Spleen (tissue), 11 donors: Measurements from ENCODE around the gene CSNK1D. TPM values are rescaled to one million over a fixed set of nuclear protein-coding genes. Genes with fewer than 3 reads are reported as not detected.

Source experiments
- DNase-seq: peaks from one replicate; pipeline ENCODE4 v3.0.0-alpha.2; 2020
- H3K27ac ChIP-seq, 8 donors: fragments of 200-600 bp; sonication (generic) in 7 of 8; 1 replicate in 4 of 8; 2 replicates in 4 of 8; pipeline versions ENCODE4 v1.5.0 to v1.8.0; 2016 to 2021; ENCODE audit warnings: inconsistent platforms in 4 of 8, mild to moderate bottlenecking in 4 of 8, moderate library complexity in 1 of 8
- H3K27me3 ChIP-seq, 7 donors: fragments of 200-600 bp; sonication (generic) in 6 of 7; replicated peaks in 1 of 7; 1 replicate in 4 of 7; 2 replicates in 3 of 7; pipeline versions ENCODE4 v1.5.0 to v1.8.0; 2016 to 2021; ENCODE audit warnings: inconsistent platforms in 3 of 7, mild to moderate bottlenecking in 1 of 7
- H3K36me3 ChIP-seq, 6 donors: fragments of 200-600 bp; sonication (generic) in 5 of 6; 1 replicate in 4 of 6; 2 replicates in 2 of 6; pipeline versions ENCODE4 v1.5.0 to v1.8.0; 2016 to 2021; ENCODE audit warnings: inconsistent platforms in 2 of 6
- H3K4me1 ChIP-seq, 6 donors: fragments of 200-600 bp; sonication (generic) in 5 of 6; 1 replicate in 3 of 6; 2 replicates in 3 of 6; pipeline versions ENCODE4 v1.5.0 to v1.8.0; 2016 to 2021; ENCODE audit warnings: inconsistent platforms in 3 of 6
- H3K4me3 ChIP-seq, 8 donors: fragments of 200-600 bp; sonication (generic) in 7 of 8; 1 replicate in 4 of 8; 2 replicates in 4 of 8; pipeline versions ENCODE4 v1.5.0 to v1.8.0; 2016 to 2021; ENCODE audit warnings: inconsistent platforms in 4 of 8, mild to moderate bottlenecking in 4 of 8, moderate library complexity in 2 of 8
- H3K9me3 ChIP-seq, 8 donors: fragments of 200-600 bp; sonication (generic) in 7 of 8; 1 replicate in 4 of 8; 2 replicates in 4 of 8; pipeline versions ENCODE4 v1.5.0 to v1.8.0; 2016 to 2021; ENCODE audit warnings: inconsistent platforms in 4 of 8
- CTCF ChIP-seq, 11 experiments: fragments of 200-600 bp in 7 of 11; fragments of 450-650 bp in 4 of 11; sonication (generic) in 4 of 11; IDR thresholded peaks in 8 of 11; conservative IDR thresholded peaks in 3 of 11; 1 replicate in 7 of 11; 2 replicates in 4 of 11; pipeline versions ENCODE4 v1.4.0 to v1.8.0; 2016 to 2021; ENCODE audit warnings: antibody characterized with exemption in 11 of 11, inconsistent platforms in 4 of 11, mild to moderate bottlenecking in 1 of 11
- POLR2A ChIP-seq, 3 donors: fragments of 450-650 bp; IDR thresholded peaks; one replicate each; pipeline ENCODE4 v1.5.1; 2017; ENCODE audit warnings: antibody characterized with exemption in 3 of 3, mild to moderate bottlenecking in 1 of 3
- POLR2AphosphoS5 ChIP-seq, 3 donors: sonication (generic); formaldehyde crosslinking; IDR thresholded peaks; one replicate each; pipeline ENCODE4 v1.5.1; 2017; ENCODE audit warnings: antibody characterized with exemption in 3 of 3
- WGBS, 5 donors: extraction: QIAGEN DNeasy Blood & Tissue Kit in 3 of 5; methylation state at CpG; one replicate each; pipeline versions ENCODE4 v1.1.5 to v1.1.7; 2013 to 2018; 5-methylcytosine and 5-hydroxymethylcytosine counted together
- intact Hi-C: fragments of 100-400 bp; cut with DNase I; formaldehyde crosslinking; loops from one replicate; pipeline ENCODE4 v1.15.0; 2023; ENCODE audit warnings: low total_unique reads
- polyA plus RNA-seq, 3 donors: library from polyadenylated mRNA; stranded (reverse); fragments of 200-250 nt; gene quantifications; one replicate each; pipeline ENCODE4 v1.2.1, GENCODE V29; 2013
- total RNA-seq, 7 donors: library from RNA; depleted of rRNA in 3 of 7; stranded (reverse); fragments of >200 nt in 3 of 7; fragmentation: NEBNext Ultra II Directional in 4 of 7; extraction: Animal tissue kit (Norgen Biotek cat#: 25700) in 4 of 7; gene quantifications; one replicate each; pipeline versions ENCODE4 v1.1.0 to v1.2.1, GENCODE V29; 2016 to 2021
- donor health status: healthy with polysubstance abuse.
- donor health status: DM: no; HTN: no; CAD: no; lungs with moderate emphysema.
- donor health status: DM: no; HTN: no; CAD: no.
- donor health status: Bipolar disorder and iron deficiency.
- donor health status: healthy.
- donor health status: DM: no; HTN: no; CAD: no.
- donor health status: DM: yes; HTN: yes; CAD: no.

CSNK1D gene
- total and polyA plus RNA-seq, 10 donors = 46.5 to 216 (median 119) TPM

- Histone ChIP-seq H3K4me3 (no peak overlapping the region), H3K36me3 (no peaks in the 10 kb centered on the region), H3K27ac (peak overlapping the region in 2 of 8 donors; percentile 99 to 100), H3K4me1 (peaks cover 14 to 88% (median 30%) of the 10 kb centered on the region in 6 donors), H3K9me3 (no peaks in the 10 kb centered on the region), H3K27me3 (no peaks in the 10 kb centered on the region)
- DNase-seq = peak; percentile 77
- no peak for TF ChIP-seq CTCF (IDR thresholded peaks at IDR 0.05 in 8 of 11, conservative IDR thresholded peaks at IDR 0.05 in 3 of 11)
- TF ChIP-seq POLR2AphosphoS5 (IDR thresholded peaks at IDR 0.05) = peak in 2 of 3 donors; percentile 8 to 59
- no peak for TF ChIP-seq POLR2A (IDR thresholded peaks at IDR 0.05)
- intact Hi-C loops = no loop called here
- 68 to 91% (median 84%) methylated on average over 19 to 24 of the region's 24 CpGs for WGBS, 5 donors
These were observed 48.0 kb downstream of the CSNK1D start for GRCh38 chr17:82225368-82226029.

GRCh38 chr17:82224666-82225065 is 48.8 kb downstream of the CSNK1D start:
- 77 to 84% (median 81%) methylated on average over 8 of the region's 8 CpGs for WGBS, 5 donors
- DNase-seq = no peak
- Histone ChIP-seq H3K4me1 (peaks cover 6 to 88% (median 22%) of the 10 kb centered on the region in 6 donors), H3K9me3 (no peaks in the 10 kb centered on the region), H3K36me3 (no peaks in the 10 kb centered on the region), H3K27ac (peak overlapping the region in 1 of 8 donors; percentile 99), H3K4me3 (no peak overlapping the region), H3K27me3 (no peaks in the 10 kb centered on the region)
- no peak for TF ChIP-seq CTCF (IDR thresholded peaks at IDR 0.05 in 8 of 11, conservative IDR thresholded peaks at IDR 0.05 in 3 of 11)
- no peak for TF ChIP-seq POLR2AphosphoS5 (IDR thresholded peaks at IDR 0.05)
- no peak for TF ChIP-seq POLR2A (IDR thresholded peaks at IDR 0.05)
- intact Hi-C loops = no loop called here

- intact Hi-C loops = no loop called here
- Histone ChIP-seq H3K36me3 (no peaks in the 10 kb centered on the region), H3K9me3 (no peaks in the 10 kb centered on the region), H3K27ac (peak overlapping the region in 6 of 8 donors; percentile 26 to 99 (median 70)), H3K4me3 (no peak overlapping the region), H3K4me1 (peaks cover 0 to 91% (median 16%) of the 10 kb centered on the region in 6 donors), H3K27me3 (no peaks in the 10 kb centered on the region)
- WGBS, 5 donors = 75 to 92% (median 86%) methylated on average over 5 of the region's 5 CpGs
- TF ChIP-seq POLR2AphosphoS5 (IDR thresholded peaks at IDR 0.05) (no peak), CTCF (IDR thresholded peaks at IDR 0.05 in 8 of 11, conservative IDR thresholded peaks at IDR 0.05 in 3 of 11) (no peak), POLR2A (IDR thresholded peaks at IDR 0.05) (no peak)
- no peak for DNase-seq
These were observed 50.0 kb downstream of the CSNK1D start for GRCh38 chr17:82223517-82223916.

GRCh38 chr17:82222816-82223215 is 50.7 kb downstream of the CSNK1D start:
- H3K27me3 ChIP-seq = no peaks in the 10 kb centered on the region
- H3K4me3 ChIP-seq = peak overlapping the region in 1 of 8 donors; percentile 25
- no peaks in the 10 kb centered on the region for H3K9me3 ChIP-seq
- WGBS, 5 donors = 51 to 72% (median 61%) methylated on average over 10 of the region's 10 CpGs
- DNase-seq = peak; percentile 74
- H3K36me3 ChIP-seq = no peaks in the 10 kb centered on the region
- H3K4me1 ChIP-seq = peaks cover 2 to 90% (median 13%) of the 10 kb centered on the region in 6 donors
- TF ChIP-seq POLR2AphosphoS5 (IDR thresholded peaks at IDR 0.05) (peak in 1 of 3 donors; percentile 31), POLR2A (IDR thresholded peaks at IDR 0.05) (no peak), CTCF (IDR thresholded peaks at IDR 0.05 in 8 of 11, conservative IDR thresholded peaks at IDR 0.05 in 3 of 11) (no peak)
- intact Hi-C loops = no loop called here
- peak overlapping the region in 6 of 8 donors; percentile 26 to 99 (median 70) for H3K27ac ChIP-seq
